Stimulated activated CD4-positive, alpha-beta T cell treated with anti-CD3 and anti-CD28 coated beads, Interleukin-15, amount 100 ng/mL, for 48 hours (primary cell): Measurements from ENCODE around the gene CLN6.
"Not testable (repeated sequence)": the region's sequence is repeated elsewhere in the genome, so short reads cannot be mapped to it uniquely, and the experiment has no call there.

Experiments used
- DNase-seq, 2 donors: peaks; one replicate each; pipeline ENCODE4 v3.0.0-alpha.2; 2020; ENCODE audit warnings: low read depth in 2 of 2

The CLN6 gene

DNA sequence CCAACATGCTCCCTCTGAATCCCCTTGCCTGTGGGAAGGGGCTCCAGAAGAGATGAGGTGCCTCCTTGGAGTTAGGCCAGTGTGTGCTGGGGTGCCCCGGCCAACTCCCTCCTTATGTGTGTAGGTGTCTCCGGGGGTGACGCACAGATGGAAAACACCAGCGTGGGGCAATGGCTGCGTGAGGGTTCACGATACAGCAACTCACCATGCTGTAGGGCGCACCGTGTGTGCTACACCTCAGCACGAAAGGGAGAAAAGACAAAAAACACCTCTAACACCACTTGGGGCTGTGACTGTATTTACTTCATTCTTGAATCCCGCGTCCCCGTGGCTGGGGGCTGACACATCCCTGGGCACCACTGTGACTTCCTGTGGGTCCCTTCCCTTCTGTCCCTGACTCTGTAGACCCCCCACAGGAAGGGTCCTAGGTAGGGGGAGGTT is 22.8 kb downstream of the CLN6 start:
- DNase-seq, result no peak

DNA sequence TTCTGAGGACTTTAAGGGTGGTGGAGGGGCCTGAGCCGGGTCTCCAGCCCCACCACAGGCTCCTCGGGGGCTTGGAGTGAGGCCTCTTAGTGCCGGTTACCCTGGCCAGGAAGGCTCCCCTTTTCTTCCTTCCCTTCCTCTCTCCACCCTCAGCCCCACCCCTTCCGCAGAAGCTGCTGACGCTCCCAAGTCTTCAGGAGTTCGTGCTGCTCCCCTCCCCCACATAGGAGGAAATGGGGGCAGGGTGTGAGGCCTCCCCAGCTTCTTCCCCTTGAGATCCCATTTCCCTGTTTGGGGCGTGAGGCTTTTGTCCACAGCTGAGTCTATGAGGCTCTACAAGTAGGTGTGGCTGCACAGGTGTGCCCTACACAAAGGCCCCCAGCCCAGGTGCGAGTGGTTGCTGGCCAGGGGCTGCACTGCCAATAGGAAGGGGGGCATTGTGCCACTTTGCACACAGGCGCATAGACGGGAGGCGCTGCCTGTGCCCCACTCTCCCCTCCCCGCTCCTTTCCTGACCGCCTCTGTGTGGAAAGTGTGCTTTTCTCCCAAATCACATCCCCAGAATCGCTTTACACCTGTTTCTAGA is 23.5 kb downstream of the CLN6 start:
- DNase-seq, result no peak

DNA sequence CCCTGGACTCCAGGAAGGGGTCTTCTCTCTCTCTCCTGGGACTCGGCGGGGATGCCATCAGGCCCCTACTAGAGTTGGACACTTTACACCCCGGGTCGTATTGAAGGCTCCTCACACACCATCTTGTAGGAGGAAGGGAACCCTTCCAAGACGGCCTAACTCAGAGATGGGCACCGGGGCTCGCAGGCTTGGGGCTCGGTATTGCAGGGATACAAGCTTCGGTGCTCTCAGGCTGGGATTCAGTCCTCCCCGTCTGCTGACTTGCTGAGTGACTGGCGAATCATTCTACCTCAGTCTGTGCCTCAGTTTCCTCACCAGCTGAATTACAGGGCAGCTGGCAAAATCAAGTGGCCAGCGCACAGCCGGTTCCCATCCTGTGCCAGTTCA is 24.0 kb downstream of the CLN6 start:
- no peak for DNase-seq

DNA sequence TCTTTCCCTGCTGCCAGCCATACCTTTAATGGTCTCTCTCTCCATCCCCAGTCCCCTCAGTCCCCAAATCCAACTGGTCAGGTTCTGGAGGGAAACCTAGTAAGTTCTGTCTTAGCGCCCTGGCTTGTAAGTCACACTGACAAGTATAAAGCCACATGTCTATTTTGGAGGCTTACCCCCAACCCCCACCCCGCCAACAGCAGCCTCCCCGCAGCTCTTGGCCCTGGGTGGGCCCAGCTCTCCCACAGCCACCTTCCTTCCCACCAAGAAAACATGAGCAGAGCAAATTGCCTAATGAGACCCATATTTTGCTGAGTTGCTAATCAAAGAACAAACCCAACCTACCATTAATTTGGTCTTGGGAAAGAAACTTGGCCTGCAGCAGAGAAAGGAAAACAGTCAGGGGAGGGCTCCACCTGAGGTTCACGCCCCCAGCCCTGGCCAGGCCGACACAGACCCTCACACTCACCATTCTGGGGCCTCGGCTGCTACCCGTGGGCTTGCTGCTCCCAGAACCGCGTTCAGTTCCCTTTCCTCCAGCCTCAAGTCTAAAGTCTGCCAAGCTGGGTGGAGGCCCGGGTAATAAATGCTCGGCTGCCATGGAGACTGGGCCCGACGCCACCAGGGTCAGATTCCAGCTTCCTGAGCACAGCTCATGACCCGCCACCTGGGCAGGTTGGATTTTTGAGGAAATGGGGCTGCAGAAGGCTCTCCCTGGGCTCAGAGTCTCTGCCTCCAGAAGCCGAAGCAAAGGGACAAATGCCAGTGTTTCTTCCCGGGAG is 24.6 kb downstream of the CLN6 start, which contains the start of gene CALML4:
Gene CALML4 (minus strand): TSS at position 557 of the 782 bp plus-strand sequence. CDS start 85 bp downstream, at position 472.
- no peak for DNase-seq

DNA sequence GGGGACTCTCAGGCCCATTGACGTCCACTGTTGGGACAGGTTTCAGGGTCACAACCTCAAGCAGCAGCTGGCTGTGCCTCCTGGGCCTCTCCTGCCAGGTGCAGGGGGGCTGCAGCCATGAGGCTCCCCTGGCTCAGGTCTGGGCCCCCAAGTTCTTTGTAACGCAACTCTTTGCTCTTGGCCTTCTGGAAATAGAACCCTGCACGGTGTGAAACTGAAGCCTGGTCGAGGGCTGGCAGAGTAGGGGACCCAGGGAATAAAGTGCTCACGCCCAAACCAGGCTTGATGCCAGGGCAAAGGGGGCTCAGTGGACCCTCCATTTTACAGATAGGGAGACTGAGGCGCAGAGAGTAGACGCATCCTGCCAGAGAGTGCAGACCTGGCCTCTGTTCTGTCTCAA is 25.2 kb downstream of the CLN6 start:
- no peak for DNase-seq

DNA sequence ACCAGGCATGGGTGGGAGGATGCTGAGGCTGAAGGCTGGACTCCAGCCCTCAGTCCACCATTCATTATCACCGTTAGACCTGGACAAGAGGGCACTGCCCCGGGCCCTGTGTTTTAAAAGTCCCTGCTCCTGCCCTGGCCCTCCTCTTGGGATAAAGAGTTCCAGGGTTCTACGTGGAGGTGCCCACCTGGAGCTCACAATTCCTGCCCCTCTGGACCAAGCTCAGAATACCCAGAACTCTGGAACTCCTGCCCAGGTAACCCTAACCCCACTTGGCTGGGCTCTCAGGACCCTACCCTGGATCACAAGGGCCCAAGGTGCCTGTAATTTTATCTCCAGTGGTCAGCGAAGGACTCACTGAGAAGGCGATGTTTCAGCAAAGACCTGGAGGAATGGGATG is 25.6 kb downstream of the CLN6 start:
- no peak for DNase-seq

DNA sequence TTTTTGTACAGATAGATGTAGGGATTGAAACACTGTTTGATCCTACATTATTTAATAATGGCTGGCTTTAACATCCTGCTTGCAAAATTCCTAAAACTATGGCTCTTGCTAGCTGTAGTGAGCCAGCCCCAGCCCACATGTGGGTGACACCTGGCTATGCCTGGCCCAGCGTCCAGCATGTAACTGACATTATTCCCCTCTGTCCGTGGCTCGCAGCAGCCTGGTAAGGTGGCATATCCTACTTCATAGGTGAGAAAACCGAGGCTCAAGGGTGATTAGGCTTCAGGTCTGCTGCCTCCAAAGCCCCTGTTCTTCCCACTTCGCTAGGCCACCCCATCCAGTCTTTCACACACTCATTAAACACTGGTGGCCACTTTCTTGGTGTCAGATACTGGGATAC is 26.0 kb downstream of the CLN6 start:
- no peak for DNase-seq

DNA sequence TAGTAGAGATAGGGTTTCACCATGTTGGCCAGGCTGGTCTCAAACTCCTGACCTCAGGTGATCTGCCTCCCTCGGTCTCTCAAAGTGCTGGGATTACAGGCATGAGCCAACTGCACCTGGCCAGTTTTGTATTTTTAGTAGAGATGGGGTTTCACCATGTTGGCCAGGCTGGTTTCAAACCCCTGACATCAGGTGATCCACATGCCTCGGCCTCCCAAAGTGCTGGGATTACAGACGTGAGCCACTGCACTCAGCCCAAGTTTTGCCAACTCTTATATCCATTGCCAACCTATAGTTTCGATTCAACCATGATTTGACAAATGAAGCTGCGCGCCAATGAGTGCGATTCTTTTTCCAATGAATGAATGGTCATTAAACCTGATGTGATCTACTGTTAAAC is 26.5 kb downstream of the CLN6 start:
- not testable (repeated sequence) for DNase-seq

DNA sequence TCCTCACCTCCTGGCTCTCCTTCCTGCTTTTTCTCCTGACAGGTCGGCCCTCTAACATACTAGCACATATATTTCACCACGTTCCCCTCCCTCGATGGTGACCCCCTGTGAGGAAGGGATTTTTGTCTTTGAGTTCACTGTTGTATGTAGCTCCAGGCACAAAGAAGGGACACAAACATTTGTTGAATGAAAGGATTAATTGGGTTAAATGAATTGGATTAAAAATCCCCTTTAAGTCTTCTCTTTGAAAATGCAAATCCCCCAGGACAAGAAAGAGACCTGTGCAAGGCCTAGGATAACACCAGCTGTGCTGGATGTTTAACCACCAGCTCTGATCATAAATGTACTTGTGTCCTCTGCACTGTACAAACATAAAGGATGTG is 27.7 kb downstream of the CLN6 start:
- no peak for DNase-seq

DNA sequence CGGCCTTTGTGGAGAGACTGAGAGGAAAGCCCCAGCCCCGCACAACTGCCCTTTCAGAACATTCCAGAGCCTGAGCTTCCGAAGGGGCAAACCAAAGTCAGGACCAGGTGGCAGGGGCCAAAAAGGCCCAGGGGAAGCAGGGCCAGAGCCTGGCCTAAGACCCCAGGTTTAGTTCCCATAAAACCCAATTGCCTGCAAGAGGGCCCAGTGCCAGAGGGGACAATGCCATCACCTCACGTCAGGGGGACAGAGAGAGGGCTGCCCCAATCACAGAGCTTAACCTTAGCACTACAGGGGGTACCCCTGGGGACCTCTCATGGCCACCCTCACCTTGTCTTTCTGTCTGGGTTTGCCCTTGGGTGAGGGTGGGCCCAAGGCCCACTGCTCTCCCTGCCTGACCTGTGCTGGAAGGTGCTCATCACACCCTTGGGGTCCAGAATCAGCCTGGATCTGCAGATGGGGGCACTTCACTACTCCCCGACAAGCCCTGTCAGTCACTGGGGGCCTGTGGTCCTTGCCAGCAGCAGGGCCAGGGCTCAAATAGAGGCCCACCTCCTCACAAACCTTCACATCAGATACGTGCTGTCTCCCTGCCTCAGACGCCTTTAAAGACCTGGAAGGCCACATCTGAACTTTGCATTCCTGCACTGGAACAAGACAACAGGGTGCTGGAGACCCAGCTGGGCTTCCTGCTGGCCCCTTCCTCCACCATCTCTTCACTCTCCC is 28.2 kb downstream of the CLN6 start:
- DNase-seq, result no peak

DNA sequence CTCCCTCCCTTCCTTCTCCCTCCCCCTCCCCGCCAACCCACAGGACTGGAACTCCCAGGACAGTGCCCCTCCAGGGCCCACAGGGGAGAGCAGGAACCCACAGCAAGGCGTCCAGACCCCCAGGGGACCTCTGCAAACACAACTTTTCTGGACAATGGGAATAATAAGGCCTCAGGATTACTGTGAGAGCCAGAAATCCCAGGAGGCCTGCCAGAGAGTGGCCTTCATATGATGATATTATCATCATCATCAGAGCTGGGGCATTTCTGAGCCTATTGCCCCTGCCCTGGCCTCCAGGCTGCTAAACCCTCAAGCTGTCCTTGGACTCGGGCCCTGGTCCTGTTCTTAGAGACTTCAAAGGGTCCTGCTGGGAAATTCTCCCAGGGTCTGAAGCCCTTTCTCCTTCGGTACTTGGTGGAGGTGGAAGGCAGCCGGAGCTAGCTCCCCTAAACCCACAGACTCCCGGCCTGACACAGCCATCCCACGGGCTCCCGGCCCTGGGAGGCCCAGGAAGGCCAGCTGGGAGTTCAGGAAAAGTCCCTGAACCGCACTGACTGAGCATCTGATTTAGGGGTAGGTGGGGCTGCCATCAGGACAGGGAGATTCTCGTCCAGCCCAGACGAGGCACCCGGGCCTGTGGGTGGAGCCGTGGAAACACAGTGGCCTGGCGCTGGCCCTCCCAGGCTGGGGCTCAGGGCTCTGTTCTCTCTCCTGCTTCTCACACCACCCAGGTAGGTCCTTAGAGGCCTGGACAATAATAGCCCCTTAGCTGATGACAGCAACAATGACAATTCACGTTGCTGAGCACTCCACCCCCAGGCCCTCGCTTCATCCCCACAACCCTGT is 29.3 kb downstream of the CLN6 start:
- DNase-seq, result no peak

DNA sequence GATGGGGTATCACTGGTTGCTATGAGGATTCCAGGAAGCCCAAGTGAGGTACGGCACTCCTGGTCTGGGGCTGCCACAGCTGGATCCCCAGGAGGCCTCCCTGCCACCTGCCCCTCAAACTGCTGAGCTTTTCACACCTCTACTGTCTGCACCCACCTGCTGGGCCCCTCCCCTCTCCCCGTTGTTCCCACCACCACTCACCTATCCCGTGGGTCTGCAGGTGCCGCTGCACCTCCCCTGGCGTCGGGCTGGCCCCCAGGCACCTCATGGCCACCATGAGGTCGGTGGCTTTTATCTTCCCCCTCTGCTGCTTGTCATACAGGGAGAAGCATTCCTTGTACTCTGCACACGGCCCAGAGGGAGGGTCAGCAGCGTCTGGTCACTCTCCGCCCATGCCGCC is 30.2 kb downstream of the CLN6 start:
- no peak for DNase-seq

DNA sequence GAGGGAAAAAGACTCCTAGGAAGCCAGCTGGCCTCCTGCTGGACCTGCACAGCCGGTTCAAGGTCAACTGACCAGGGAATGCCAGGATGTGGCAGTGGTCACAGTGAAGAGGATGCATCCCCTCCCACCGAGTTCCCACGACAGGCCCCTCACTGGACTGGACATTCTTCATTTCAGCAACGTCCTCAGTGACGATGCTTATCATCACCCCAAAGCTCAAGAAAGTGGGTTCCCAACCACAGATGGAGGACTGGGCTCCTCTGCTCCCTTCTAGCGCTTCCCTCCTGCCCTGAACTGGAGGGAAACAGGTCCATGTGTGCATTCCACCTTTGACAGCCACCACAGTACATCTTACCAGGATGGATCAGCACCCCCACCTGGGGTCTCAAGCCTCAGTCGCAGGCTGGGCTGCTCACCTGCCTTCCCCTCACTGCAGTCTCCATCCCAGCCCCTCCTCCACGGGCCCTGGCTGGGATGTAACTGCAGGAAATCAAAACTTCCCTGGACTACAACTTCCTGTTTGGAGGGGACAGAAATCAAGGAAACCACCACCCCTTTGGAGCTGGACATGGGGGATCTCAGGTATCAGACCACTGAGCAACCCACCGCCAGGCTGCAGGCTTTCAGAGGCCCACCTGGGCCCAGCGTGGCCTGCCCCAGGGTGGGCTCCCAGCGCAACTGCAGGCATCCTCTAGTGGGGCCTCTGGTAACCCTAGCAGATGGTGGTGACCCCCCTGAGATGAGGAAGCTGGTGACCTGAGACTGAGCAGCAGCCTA is 31.7 kb downstream of the CLN6 start:
- DNase-seq, result no peak

DNA sequence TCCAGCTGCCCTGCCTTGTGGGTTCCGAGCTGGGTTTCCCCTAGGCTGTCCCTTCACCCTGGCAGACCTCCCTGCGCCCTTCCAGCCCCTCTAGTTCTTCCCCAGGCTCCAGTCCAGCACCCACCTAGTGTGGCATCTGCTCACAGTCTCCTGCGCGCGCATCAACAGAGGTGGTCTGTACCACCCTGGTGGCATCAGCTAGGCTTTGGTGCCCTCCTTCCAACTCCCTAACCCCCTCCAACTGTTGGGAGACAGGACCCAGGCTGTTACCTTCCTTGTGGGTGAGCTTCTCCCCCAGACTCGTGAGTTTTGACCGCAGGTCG is 32.4 kb downstream of the CLN6 start:
- no peak for DNase-seq

DNA sequence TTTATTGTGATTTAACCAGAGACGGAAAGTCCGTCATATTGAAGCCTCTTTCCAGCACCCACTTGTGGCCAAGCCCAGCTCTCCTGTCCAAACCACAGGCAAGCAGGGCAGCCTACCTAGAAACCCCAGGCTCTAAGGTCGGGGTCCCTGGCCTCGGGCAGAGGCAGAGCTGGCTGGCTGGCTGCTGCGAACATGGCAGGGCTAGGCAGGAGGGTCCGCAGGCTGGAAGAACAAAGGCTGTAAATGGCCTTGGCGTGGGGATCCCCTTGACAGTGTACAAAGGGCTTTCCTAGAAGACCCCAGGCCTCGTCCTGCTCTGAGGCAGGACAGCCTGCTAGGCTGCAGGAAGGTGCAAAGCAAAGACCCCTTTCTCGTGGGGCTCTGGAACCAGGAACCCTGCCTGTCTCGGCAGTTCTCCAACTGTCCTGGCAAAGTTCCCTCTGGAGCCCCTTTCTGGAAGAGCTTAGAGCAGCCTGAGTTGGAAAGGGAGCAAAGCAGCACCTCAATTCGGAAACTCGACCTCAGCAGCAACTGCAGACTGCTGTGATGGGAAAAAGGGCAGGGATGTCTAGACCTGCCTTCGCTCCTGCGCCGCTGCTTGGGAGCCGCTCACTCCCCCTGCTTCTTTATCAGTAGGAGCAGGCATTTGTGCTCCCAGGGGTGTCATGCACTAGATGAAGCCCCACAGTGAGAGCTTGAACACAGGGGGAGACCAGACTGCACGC is 32.9 kb downstream of the CLN6 start:
- DNase-seq, result no peak

DNA sequence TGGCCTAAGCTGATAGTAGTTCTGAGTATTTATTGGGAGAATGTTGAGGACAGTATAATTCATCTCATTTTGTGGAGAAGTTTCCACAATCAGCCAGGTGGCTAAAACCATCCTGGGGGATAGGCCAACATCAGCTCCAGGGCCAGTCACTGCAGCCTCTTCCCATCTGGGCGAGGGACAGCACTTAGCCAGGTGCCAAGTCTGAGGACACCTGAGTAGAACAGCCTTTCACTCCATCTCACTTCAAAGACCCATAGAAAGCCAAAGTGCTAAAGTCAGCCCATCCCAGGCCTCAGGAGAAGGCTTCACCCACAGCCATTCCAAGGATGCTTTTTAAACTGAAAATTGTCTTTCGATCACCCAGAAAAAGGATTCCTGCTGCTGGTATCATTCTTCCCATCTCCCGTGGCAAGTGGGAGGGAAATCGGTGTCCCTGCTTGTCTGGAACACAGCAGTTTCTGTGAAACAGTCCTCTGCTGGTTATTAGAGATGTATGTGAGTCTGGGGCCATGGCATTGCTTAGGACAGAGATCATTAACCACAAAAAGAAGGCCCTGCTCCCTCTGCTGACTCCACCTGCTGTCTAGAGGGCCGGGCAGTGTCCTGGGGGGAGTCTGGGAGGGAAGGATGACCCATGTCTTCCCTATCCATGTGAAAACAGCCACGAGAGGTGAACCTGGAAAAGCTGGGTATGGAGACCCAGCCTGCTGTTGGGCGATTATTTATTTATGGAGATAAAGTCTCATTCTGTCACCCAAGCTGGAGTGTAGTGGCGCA is 34.0 kb downstream of the CLN6 start:
- no peak for DNase-seq

DNA sequence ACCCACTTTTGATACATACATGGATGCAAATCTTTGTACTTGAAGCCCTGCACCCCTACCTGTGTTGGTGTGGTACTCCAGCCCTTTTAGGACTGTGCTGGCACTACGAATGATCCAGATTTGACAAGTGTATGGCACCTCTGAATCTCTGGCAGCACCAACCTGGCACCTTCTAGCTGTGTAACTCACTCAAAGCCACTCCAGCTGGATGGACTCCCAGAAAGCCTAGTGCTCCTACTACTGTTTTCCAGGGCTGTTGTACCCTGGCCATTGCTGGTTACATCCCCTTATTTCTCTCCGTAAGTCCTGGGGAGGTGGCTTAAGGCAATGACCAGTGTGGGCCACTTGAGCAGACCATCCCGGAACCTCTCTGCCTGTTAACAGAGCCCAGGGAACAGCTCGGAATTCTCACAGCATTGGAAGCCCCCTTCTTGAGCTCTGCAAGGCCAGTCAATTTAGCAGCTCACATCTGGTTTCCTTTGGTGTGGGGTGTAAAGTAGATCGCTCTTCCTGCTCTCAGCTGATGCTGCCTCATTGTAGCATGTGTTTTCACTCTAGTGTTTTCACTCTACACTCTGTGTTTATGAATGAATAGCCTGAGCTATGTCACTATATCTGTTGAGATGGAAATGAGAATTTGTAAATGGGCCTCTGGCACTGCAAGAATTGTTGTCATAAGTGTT is 36.6 kb downstream of the CLN6 start:
- DNase-seq, result no peak

DNA sequence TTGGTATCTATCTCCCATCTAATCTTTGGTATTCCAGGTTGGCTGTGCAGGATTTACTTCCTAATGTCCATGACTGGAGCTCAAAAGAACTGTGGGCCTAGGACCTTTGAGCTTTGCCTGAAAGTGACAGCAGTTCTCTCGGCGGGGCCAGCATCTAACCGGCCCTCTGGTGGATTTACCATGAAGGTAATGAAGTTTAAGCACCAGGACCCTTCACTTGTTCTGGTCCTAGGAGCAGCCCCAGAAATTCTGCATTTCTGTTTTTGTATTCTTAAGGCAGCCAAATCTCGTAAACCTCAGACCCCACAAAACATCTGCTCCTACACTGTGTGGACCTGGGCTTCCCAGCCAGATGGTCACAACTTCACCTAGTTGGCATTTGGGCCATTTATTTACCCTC is 37.4 kb downstream of the CLN6 start:
- DNase-seq, result no peak

DNA sequence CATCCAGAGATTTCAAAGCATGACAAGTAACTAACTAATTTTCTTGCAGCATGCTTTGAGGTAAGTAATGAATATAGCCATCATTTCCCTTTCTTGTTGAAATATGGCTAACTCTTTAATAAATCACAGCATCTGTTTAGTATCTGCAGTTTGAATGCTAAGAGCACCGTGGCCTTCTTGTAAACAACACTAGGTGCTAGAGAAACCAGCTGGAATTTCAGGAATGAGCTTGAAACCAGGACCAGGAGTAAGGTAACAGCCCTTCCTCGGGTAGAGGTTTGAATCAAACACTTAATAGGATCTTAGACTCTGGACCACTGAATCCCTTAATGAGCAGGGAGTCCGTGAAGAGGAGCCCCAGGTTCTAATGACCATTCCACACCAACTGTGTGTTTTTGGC is 38.0 kb downstream of the CLN6 start:
- no peak for DNase-seq
